Measurements from ENCODE around the gene KCNK2. TPM values are rescaled to one million over a fixed set of nuclear protein-coding genes. Genes with fewer than 3 reads are reported as not detected.

KCNK2 gene
- total and polyA plus RNA-seq, 2 of the 4 experiments (the other 2 are of a cell fraction) = 45.9 to 86.9 TPM

- no peaks in the 10 kb centered on the region for H3K79me1 ChIP-seq (ENCODE audit: low read depth in 1 of 2, low read length in 2 of 2)
- H2AFZ ChIP-seq (replicated peaks; ENCODE audit: low read length, poor library complexity) = no peak overlapping the region
- ATAC-seq (ENCODE audit: low read depth) = peak; percentile 37; the same call in 1 of the 2 replicates
- WGBS, 2 experiments (ENCODE audit: extremely low coverage in 2 of 2, insufficient read length in 1 of 2) = no CpG with 5 or more reads among the region's 1 CpG
- no peaks in the 10 kb centered on the region for H4K20me1 ChIP-seq (ENCODE audit: insufficient read depth, low read length)
- H3K23ac ChIP-seq (ENCODE audit: low read depth, low read length) = no peak overlapping the region
- H3K4me1 ChIP-seq (ENCODE audit: control insufficient read depth, insufficient read depth, low read length) = no peaks in the 10 kb centered on the region; the same call in 1 of the 2 replicates
- ChIA-PET POLR2A (ENCODE audit: unreplicated experiment) (no interaction called here), CTCF (no interaction called here)
- no peak overlapping the region for H4K5ac ChIP-seq (ENCODE audit: low read depth, low read length)
- H3K14ac ChIP-seq (replicated peaks; ENCODE audit: low read depth, low read length) = no peak overlapping the region
- H2AK5ac ChIP-seq (ENCODE audit: low read depth, low read length) = no peak overlapping the region
- no peak overlapping the region for H2BK120ac ChIP-seq (ENCODE audit: low read depth, low read length)
- H3K18ac ChIP-seq (ENCODE audit: low read depth, low read length) = no peak overlapping the region
- intact Hi-C loops (cut with micrococcal nuclease) = no loop called here
- in situ Hi-C loops (cut with MboI; ENCODE audit: low sequenced_read_pairs) = no loop called here
- no peak overlapping the region for H2AK9ac ChIP-seq (replicated peaks; ENCODE audit: low read depth, low read length, poor library complexity)
- no peak overlapping the region for H3K4me3 ChIP-seq (ENCODE audit: insufficient read depth, low read depth, low read length)
- no peaks in the 10 kb centered on the region; the same call in 1 of the 2 replicates for H3K9me1 ChIP-seq (ENCODE audit: insufficient read depth, low read length)
- peak; percentile 27 for DNase-seq
- H3K9ac ChIP-seq (ENCODE audit: low read depth, low read length) = no peak overlapping the region
- H2BK20ac ChIP-seq (ENCODE audit: low read depth, low read length) = no peak overlapping the region
- no peak overlapping the region for H2BK5ac ChIP-seq (ENCODE audit: low read depth, low read length, poor library complexity, severe bottlenecking)
- no peak overlapping the region for H3K56ac ChIP-seq (ENCODE audit: extremely low read depth, insufficient read depth, low read length)
- H3K4me2 ChIP-seq (ENCODE audit: low read depth, low read length) = no peak overlapping the region
- no peak overlapping the region for H3K27ac ChIP-seq (ENCODE audit: insufficient read depth, low read length)
- no TSS peak for BruUV-seq (replicated peaks)
- H3K36me3 ChIP-seq (ENCODE audit: control insufficient read depth, insufficient read depth, low read length) = no peaks in the 10 kb centered on the region
- H4K8ac ChIP-seq (ENCODE audit: low read depth in 2 of 2, low read length in 2 of 2) = no peak overlapping the region
- H3K9me3 ChIP-seq (ENCODE audit: control insufficient read depth, insufficient read depth, low read length) = no peaks in the 10 kb centered on the region
- TF ChIP-seq USF2 (IDR thresholded peaks at IDR 0.05; ENCODE audit: low read depth, low read length) = no peak
- TF ChIP-seq CTCF (conservative IDR thresholded peaks at IDR 0.05; ENCODE audit: low read depth, low read length) = no peak
- TF ChIP-seq RCOR1 (IDR thresholded peaks at IDR 0.05; ENCODE audit: insufficient replicate concordance, low read length) = no peak
- TF ChIP-seq MXI1 (IDR thresholded peaks at IDR 0.05; ENCODE audit: borderline replicate concordance, low read depth, low read length) = no peak
- TF ChIP-seq RAD21 (IDR thresholded peaks at IDR 0.05; ENCODE audit: low read length) = no peak
- no peak for TF ChIP-seq SMC3 (IDR thresholded peaks at IDR 0.05; ENCODE audit: low read depth, low read length)
- no peak overlapping the region for H3K4ac ChIP-seq (ENCODE audit: low read depth, low read length)
- H4K91ac ChIP-seq (ENCODE audit: insufficient read depth, low read depth, low read length) = no peak overlapping the region
- dilution Hi-C loops (cut with HindIII; ENCODE audit: low sequenced_read_pairs, unreplicated experiment) = no loop called here
- H2BK15ac ChIP-seq (ENCODE audit: low read depth, low read length) = no peak overlapping the region
- H3K27me3 ChIP-seq (ENCODE audit: control insufficient read depth, insufficient read depth, low read length) = no peaks in the 10 kb centered on the region
Observed at GRCh38 chr1:215267495-215267894, 185.0 kb downstream of the KCNK2 start.
